DMS 273 treated with DMSO at 0.1 percent for 48 hours (cell line): ENCODE measurements around the gene INAFM2.

Experiments
- DNase-seq: peaks from one replicate; lab custom pipeline; 2025; lab: John Stamatoyannopoulos, UW

INAFM2 gene

GRCh38 chr15:40306908-40307307 lies 16.6 kb upstream of the INAFM2 start:
- DNase-seq, result no peak

GRCh38 chr15:40307421-40308211 lies 15.9 kb upstream of the INAFM2 start, which contains the start of gene PLCB2:
PLCB2 (minus strand) TSS chr15:40307935; CDS start chr15:40307672, 263 bp downstream.
- DNase-seq, result no peak

- no peak for DNase-seq
These were observed 14.1 kb upstream of the INAFM2 start for GRCh38 chr15:40309344-40309862.

- no peak for DNase-seq
These were observed 13.2 kb upstream of the INAFM2 start for GRCh38 chr15:40310001-40310959.

- no peak for DNase-seq
These were observed 12.5 kb upstream of the INAFM2 start for GRCh38 chr15:40310993-40311392.

- DNase-seq, result no peak
These were observed 10.9 kb upstream of the INAFM2 start for GRCh38 chr15:40312370-40313158.

- no peak for DNase-seq
These were observed 9.7 kb upstream of the INAFM2 start for GRCh38 chr15:40313531-40314398.

GRCh38 chr15:40314723-40315276 lies 8.7 kb upstream of the INAFM2 start:
- DNase-seq, result no peak

- no peak for DNase-seq
These were observed 6.6 kb upstream of the INAFM2 start for GRCh38 chr15:40316931-40317330.

GRCh38 chr15:40317580-40317979 lies 5.9 kb upstream of the INAFM2 start:
- no peak for DNase-seq

GRCh38 chr15:40320409-40320808 lies 3.1 kb upstream of the INAFM2 start:
- DNase-seq, result no peak

GRCh38 chr15:40320931-40321371 lies 2.5 kb upstream of the INAFM2 start:
- peak; percentile 26 for DNase-seq

GRCh38 chr15:40322531-40323238 lies 807 bp upstream of the INAFM2 start:
- no peak for DNase-seq

- no peak for DNase-seq
These were observed 753 bp downstream of the INAFM2 start for GRCh38 chr15:40323953-40324937.

- DNase-seq, result no peak
These were observed 1.7 kb downstream of the INAFM2 start for GRCh38 chr15:40325188-40325587.

GRCh38 chr15:40325700-40326099 lies 2.2 kb downstream of the INAFM2 start:
- DNase-seq, result no peak

- no peak for DNase-seq
These were observed 4.0 kb downstream of the INAFM2 start for GRCh38 chr15:40327457-40327856.

GRCh38 chr15:40328176-40328575 lies 4.7 kb downstream of the INAFM2 start:
- no peak for DNase-seq

GRCh38 chr15:40328751-40329150 lies 5.3 kb downstream of the INAFM2 start:
- DNase-seq, result no peak
